RWPE1 (cell line): ENCODE results near the gene TNC.

Experiments used
- CTCF ChIA-PET: fragments of 350-600 bp; sonication (Branson Sonifier 250); formaldehyde crosslinking; extraction: SDS; loops from one replicate; lab custom pipeline; 2021; lab: Yijun Ruan, JAX
- POLR2A ChIA-PET: fragments of 400-600 bp; formaldehyde crosslinking; extraction: SDS; loops from one replicate; lab custom pipeline; 2020; ENCODE audit warnings: antibody characterized with exemption; ENCODE audit not compliant: low non-redundant PET; lab: Yijun Ruan, JAX
- DNase-seq: peaks from one replicate; pipeline ENCODE4 v3.0.0; 2012; ENCODE audit warnings: low spot score
- H3K27ac ChIP-seq: fragments of 450-650 bp; 2 replicates; pipeline ENCODE4 v1.5.1; 2017
- TF ChIP-seq, protein P1 (sequence below): fragments of 450-650 bp; conservative IDR thresholded peaks from 2 replicates; pipeline ENCODE4 v1.5.1; 2017; ENCODE audit warnings: low read depth, mild to moderate bottlenecking

The TNC gene

GRCh38 chr9:115073456-115073855 lies 44.5 kb downstream of the TNC start:
- peak overlapping the region; percentile 6; the same call in 1 of the 2 replicates for H3K27ac ChIP-seq
- no peak for DNase-seq
- POLR2A ChIA-PET, result no interaction called here
- CTCF ChIA-PET, result no interaction called here
- TF ChIP-seq, protein P1, sequence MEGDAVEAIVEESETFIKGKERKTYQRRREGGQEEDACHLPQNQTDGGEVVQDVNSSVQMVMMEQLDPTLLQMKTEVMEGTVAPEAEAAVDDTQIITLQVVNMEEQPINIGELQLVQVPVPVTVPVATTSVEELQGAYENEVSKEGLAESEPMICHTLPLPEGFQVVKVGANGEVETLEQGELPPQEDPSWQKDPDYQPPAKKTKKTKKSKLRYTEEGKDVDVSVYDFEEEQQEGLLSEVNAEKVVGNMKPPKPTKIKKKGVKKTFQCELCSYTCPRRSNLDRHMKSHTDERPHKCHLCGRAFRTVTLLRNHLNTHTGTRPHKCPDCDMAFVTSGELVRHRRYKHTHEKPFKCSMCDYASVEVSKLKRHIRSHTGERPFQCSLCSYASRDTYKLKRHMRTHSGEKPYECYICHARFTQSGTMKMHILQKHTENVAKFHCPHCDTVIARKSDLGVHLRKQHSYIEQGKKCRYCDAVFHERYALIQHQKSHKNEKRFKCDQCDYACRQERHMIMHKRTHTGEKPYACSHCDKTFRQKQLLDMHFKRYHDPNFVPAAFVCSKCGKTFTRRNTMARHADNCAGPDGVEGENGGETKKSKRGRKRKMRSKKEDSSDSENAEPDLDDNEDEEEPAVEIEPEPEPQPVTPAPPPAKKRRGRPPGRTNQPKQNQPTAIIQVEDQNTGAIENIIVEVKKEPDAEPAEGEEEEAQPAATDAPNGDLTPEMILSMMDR, result no peak

- TF ChIP-seq, protein P1, result no peak
- no peak for DNase-seq
- ChIA-PET CTCF (no interaction called here), POLR2A (no interaction called here)
- H3K27ac ChIP-seq, result no peak overlapping the region
Measured at GRCh38 chr9:115071176-115071575, 46.8 kb downstream of the TNC start.

- TF ChIP-seq, protein P1, result no peak
- DNase-seq, result no peak
- POLR2A ChIA-PET, result no interaction called here
- no peak overlapping the region for H3K27ac ChIP-seq
- CTCF ChIA-PET, result no interaction called here
Measured at GRCh38 chr9:115069771-115070170, 48.2 kb downstream of the TNC start.

- H3K27ac ChIP-seq, result no peak overlapping the region
- no peak for DNase-seq
- TF ChIP-seq, protein P1, result no peak
- ChIA-PET POLR2A (no interaction called here), CTCF (no interaction called here)
Measured at GRCh38 chr9:115069302-115069701, 48.7 kb downstream of the TNC start.

DNA sequence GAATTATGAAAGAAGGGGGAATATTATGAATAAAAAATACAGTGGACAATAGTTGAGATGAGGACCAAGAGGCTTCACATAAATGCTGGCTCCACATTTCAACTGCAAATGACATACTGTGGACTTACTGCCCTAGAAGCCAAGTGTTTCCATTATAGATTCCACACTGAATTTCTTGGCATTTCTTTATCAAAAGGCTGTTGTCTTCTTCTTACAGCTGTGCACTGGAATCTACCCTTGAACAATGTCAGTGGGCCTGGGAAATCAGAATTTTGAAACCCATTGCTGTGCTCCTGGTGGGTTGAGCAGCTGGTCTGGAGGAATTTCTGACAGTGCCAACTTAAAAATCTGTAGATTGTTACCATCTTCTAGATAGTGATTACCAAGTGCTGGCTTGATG lies 49.9 kb downstream of the TNC start:
- TF ChIP-seq, protein P1, result no peak
- CTCF ChIA-PET, result no interaction called here
- no peak for DNase-seq
- H3K27ac ChIP-seq, result no peak overlapping the region
- POLR2A ChIA-PET, result no interaction called here

DNA sequence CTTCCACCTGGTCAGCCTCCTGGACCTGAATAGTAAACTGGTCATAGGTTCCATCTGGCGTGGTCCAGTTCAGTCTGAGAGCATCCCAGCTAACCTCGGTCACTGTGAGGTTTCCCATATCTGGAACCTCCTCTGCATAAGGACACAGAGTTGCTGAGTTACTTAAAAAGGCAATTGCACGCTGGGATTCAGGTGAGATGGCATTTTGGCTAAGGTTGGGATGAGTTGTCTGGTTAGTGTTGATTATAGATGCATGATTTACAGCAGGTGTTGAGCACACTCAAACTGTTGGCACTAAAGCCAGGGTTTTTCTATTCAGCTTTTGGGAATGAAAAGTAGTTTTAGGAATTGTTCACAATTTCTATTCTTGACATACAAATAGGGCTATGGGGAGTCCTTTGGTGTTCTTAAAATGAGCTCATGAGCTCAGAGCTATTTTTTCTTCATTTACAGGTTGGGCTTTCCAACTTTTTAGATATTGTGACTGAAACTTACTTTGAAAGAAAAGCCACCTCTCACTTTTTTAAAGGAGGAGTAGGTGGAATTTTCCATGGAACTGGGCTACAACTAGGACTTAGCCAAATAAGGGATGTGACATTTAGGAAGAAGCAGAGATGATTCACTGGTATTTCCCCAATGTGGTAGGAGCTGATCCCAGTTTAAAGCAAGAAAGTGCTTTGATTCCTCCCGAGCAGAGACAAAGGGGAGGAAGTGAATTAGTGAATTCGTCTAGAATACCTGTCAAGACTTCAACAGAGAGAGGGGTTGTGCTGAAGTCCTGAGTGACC lies 54.7 kb downstream of the TNC start:
- TF ChIP-seq, protein P1, result no peak
- ChIA-PET CTCF (interaction anchor here (0.7 to 0.8 kb wide), 2 partner anchors 25 to 41 kb away, joined by 3 to 4 read pairs; no protein-coding TSS in a partner anchor), POLR2A (no interaction called here)
- H3K27ac ChIP-seq, result no peak overlapping the region
- DNase-seq, result no peak
